K562 (cell line): ENCODE measurements around the gene AMIGO3. TPM values are rescaled to one million over a fixed set of nuclear protein-coding genes. Genes with fewer than 3 reads are reported as not detected.
A peak's percentile ranks its signal among the peaks of the same experiment; 100 is the strongest.

Source experiments
- CBFA2T3 ChIP-seq: fragments of 450-650 bp; IDR thresholded peaks from 2 replicates; pipeline ENCODE4 v1.6.1; 2017
- HDAC2 ChIP-seq: fragments of 450-650 bp; IDR thresholded peaks from 2 replicates; pipeline ENCODE4 v1.6.1; 2016; ENCODE audit warnings: mild to moderate bottlenecking
- JUND ChIP-seq, 2 experiments: IDR thresholded peaks; 2 replicates in 1 of 2; 3 replicates in 1 of 2; pipeline ENCODE4 v1.6.1; 2011; ENCODE audit warnings: borderline replicate concordance in 2 of 2, low read depth in 2 of 2, low read length in 2 of 2, improper control_type of control experiment in 1 of 2, missing biosample characterization in 1 of 2, missing genetic modification characterization in 1 of 2, missing genetic modification reagents in 1 of 2
- MAZ ChIP-seq, 2 experiments: fragments of 450-650 bp in 1 of 2; sonication (generic) in 1 of 2; formaldehyde crosslinking; IDR thresholded peaks in 1 of 2; conservative IDR thresholded peaks in 1 of 2; 2 replicates each; pipeline versions ENCODE4 v1.4.0 to v1.5.0; 2020; ENCODE audit warnings: mild to moderate bottlenecking in 1 of 2, missing genetic modification reagents in 1 of 2
- NELFE ChIP-seq: IDR thresholded peaks from 2 replicates; pipeline ENCODE4 v1.6.1; 2011; ENCODE audit warnings: mild to moderate bottlenecking; ENCODE audit not compliant: insufficient read depth, insufficient read length
- NFE2L1 ChIP-seq: fragments of 450-650 bp; IDR thresholded peaks from 2 replicates; pipeline ENCODE4 v1.6.1; 2016; ENCODE audit warnings: missing genetic modification characterization, low read depth, mild to moderate bottlenecking, missing compliant biosample characterization, moderate library complexity, borderline replicate concordance
- PRDM10 ChIP-seq: fragments of 450-650 bp; IDR thresholded peaks from 2 replicates; pipeline ENCODE4 v1.6.1; 2018; ENCODE audit not compliant: partially characterized antibody
- PTRF ChIP-seq: fragments of 450-650 bp; IDR thresholded peaks from 2 replicates; pipeline ENCODE4 v1.6.1; 2016; ENCODE audit warnings: mild to moderate bottlenecking, missing genetic modification characterization, missing compliant biosample characterization
- SAFB ChIP-seq: fragments of 200-400 bp; formaldehyde crosslinking; IDR thresholded peaks from 2 replicates; pipeline ENCODE4 v1.6.1; 2017; ENCODE audit warnings: low read depth, low read length, borderline replicate concordance
- SMAD4 ChIP-seq: fragments of 250-450 bp; sonication (Bioruptor Pico); conservative IDR thresholded peaks from 2 replicates; pipeline ENCODE4 v1.8.0; 2021; ENCODE audit warnings: inconsistent platforms, mild to moderate bottlenecking, moderate library complexity
- TCF7L2 ChIP-seq: fragments of 150-350 bp; IDR thresholded peaks from 2 replicates; pipeline ENCODE4 v1.6.1; 2016; ENCODE audit warnings: low read depth, mild to moderate bottlenecking, low read length, moderate library complexity
- ZBTB33 ChIP-seq: sonication (generic); formaldehyde crosslinking; IDR thresholded peaks from 2 replicates; pipeline ENCODE4 v1.8.1; 2023; ENCODE audit warnings: mild to moderate bottlenecking, missing genetic modification reagents
- ZFP30 ChIP-seq: fragments of 250-450 bp; sonication (Bioruptor Pico); IDR thresholded peaks from 2 replicates; pipeline ENCODE4 v1.8.0; 2022; ENCODE audit warnings: moderate library complexity, mild to moderate bottlenecking, inconsistent platforms, borderline replicate concordance
- ZKSCAN8 ChIP-seq: fragments of 200-800 bp; sonication (Bioruptor generic); IDR thresholded peaks from 2 replicates; pipeline ENCODE4 v1.6.1; 2016; ENCODE audit warnings: missing genetic modification characterization, missing compliant biosample characterization
- ZNF699 ChIP-seq: fragments of 250-450 bp; sonication (Bioruptor Pico); IDR thresholded peaks from 2 replicates; pipeline ENCODE4 v1.8.0; 2021; ENCODE audit warnings: mild to moderate bottlenecking, moderate library complexity; ENCODE audit not compliant: insufficient replicate concordance
- polyA plus RNA-seq, 8 experiments: library from polyadenylated mRNA; depleted of rRNA in 4 of 8; stranded (reverse) in 5 of 8; unstranded in 3 of 8; fragments of >200 nt; fragmentation: Nextera tagmentation in 2 of 8; fragmentation: Illumina TruSeq in 1 of 8; extraction: Ambion mirVana in 2 of 8; extraction: Trizol in 1 of 8; gene quantifications; 2 replicates each; pipeline versions ENCODE4 v1.2.1 to v1.2.3, GENCODE V29; 2011 to 2014; ENCODE audit warnings: inconsistent platforms in 1 of 8, missing spikeins in 1 of 8
- total RNA-seq, 7 experiments: library from RNA; depleted of rRNA in 6 of 7; stranded (reverse); fragments of >200 nt in 6 of 7; fragmentation: Illumina TruSeq in 2 of 7; extraction: Trizol in 2 of 7; gene quantifications; 2 replicates each; pipeline versions ENCODE4 v1.2.1 to v1.2.3, GENCODE V29; 2011 to 2021; ENCODE audit warnings: low replicate concordance in 1 of 7
- TF ChIP-seq, protein P1 (sequence below): fragments of 450-650 bp; formaldehyde crosslinking; IDR thresholded peaks from 2 replicates; pipeline ENCODE4 v1.4.0; 2020; ENCODE audit warnings: mild to moderate bottlenecking, moderate library complexity
- TF ChIP-seq, protein P2 (sequence below): fragments of 450-650 bp; IDR thresholded peaks from 2 replicates; pipeline ENCODE4 v1.6.1; 2016

AMIGO3 gene
- total and polyA plus RNA-seq, 9 of the 15 experiments (the other 6 are each of a cell fraction or from before 2014, with no cell fraction given): 0.13 to 2.8 (median 0.44) TPM; not detected in 4

DNA sequence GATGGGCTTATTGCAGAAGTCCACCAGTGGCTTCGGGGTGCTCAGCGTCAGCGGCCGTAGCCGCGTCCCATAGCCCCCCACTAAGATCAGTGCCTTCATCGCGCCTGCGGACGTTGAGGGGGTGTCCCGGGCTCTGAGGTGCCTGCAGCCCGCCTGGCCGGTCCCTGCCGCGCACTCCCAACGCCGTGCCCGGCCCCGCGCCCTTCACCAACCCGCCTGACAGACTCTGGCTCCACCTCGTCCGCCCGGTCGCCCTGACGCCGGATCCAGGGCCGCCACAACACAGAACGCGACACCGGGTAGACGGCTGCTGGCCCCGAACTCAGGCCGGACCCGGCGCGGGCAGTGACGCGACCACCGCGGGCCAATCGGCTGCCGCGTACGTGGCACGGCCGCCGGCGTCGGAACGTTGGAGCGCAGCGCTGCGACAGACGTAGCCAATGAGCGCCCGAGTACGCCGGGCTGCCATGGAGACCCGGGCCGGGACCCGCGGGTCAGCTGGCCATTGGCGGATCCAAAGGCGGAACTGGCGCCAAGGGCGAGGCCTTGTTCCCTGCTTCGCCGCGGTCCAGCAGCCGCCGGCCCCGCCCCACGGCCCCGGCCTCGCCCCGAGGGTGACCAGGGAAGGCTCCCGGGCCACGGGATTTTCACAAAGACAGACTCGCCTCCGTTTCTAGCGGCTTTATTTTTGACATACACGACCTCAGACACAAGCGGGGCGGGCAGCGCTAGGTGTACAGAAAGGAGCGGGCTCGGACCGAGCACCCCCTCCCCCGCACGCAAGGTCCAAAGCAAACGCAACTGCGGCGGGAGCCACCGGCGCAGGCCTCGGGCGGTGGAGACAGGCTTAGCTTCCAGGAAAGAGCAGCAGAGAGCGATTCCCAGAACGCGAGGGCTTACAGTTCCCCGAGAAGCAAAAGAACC is 4.4 kb upstream of the AMIGO3 start, which contains the start of gene GMPPB (continued):
- TF ChIP-seq JUND (IDR thresholded peaks at IDR 0.05; ENCODE audit: borderline replicate concordance, low read depth, low read length) (no peak), JUND (tag; IDR thresholded peaks at IDR 0.05; ENCODE audit: borderline replicate concordance, low read depth, low read length) (no peak; the same call in 2 of the 3 replicates), MAZ (CRISPR knock-in tag; conservative IDR thresholded peaks at IDR 0.05 in 1 of 2, IDR thresholded peaks at IDR 0.05 in 1 of 2) (no peak; a peak in 1 of 4 replicates), ZKSCAN8 (CRISPR knock-in tag) (no peak), HDAC2 (0 out of 2 replicates have a peak, but pooled peaks have one; percentile 20), NELFE (no peak), NFE2L1 (tag) (no peak), ZBTB33 (no peak; the same call in 1 of the 2 replicates), CBFA2T3 (no peak), SMAD4 (no peak; the same call in 1 of the 2 replicates), ZFP30 (no peak), SAFB (no peak), PRDM10 (no peak), TCF7L2 (no peak), ZNF699 (CRISPR knock-in tag) (no peak), PTRF (tag) (no peak)
- TF ChIP-seq, protein P1, sequence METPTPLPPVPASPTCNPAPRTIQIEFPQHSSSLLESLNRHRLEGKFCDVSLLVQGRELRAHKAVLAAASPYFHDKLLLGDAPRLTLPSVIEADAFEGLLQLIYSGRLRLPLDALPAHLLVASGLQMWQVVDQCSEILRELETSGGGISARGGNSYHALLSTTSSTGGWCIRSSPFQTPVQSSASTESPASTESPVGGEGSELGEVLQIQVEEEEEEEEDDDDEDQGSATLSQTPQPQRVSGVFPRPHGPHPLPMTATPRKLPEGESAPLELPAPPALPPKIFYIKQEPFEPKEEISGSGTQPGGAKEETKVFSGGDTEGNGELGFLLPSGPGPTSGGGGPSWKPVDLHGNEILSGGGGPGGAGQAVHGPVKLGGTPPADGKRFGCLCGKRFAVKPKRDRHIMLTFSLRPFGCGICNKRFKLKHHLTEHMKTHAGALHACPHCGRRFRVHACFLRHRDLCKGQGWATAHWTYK (CRISPR knock-in tag): no peak
- TF ChIP-seq, protein P2, sequence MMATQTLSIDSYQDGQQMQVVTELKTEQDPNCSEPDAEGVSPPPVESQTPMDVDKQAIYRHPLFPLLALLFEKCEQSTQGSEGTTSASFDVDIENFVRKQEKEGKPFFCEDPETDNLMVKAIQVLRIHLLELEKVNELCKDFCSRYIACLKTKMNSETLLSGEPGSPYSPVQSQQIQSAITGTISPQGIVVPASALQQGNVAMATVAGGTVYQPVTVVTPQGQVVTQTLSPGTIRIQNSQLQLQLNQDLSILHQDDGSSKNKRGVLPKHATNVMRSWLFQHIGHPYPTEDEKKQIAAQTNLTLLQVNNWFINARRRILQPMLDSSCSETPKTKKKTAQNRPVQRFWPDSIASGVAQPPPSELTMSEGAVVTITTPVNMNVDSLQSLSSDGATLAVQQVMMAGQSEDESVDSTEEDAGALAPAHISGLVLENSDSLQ: 0 out of 2 replicates have a peak, but pooled peaks have one; percentile 30
